Fibroblast of lung (primary cell): Measurements from ENCODE around the gene EPHB4.

Experiments used
- CTCF ChIP-seq, 2 donors: IDR thresholded peaks in 1 of 2; conservative IDR thresholded peaks in 1 of 2; 1 replicate in 1 of 2; 2 replicates in 1 of 2; pipeline ENCODE4 v1.5.1; 2011 to 2012; ENCODE audit warnings: low read length in 2 of 2, control low read depth in 1 of 2, inconsistent platforms in 1 of 2, low read depth in 1 of 2, mild to moderate bottlenecking in 1 of 2
- EZH2 ChIP-seq: IDR thresholded peaks from 2 replicates; pipeline ENCODE4 v1.5.1; 2012; ENCODE audit warnings: low read length, control low read depth, mild to moderate bottlenecking; ENCODE audit errors: missing control alignments

DNA sequence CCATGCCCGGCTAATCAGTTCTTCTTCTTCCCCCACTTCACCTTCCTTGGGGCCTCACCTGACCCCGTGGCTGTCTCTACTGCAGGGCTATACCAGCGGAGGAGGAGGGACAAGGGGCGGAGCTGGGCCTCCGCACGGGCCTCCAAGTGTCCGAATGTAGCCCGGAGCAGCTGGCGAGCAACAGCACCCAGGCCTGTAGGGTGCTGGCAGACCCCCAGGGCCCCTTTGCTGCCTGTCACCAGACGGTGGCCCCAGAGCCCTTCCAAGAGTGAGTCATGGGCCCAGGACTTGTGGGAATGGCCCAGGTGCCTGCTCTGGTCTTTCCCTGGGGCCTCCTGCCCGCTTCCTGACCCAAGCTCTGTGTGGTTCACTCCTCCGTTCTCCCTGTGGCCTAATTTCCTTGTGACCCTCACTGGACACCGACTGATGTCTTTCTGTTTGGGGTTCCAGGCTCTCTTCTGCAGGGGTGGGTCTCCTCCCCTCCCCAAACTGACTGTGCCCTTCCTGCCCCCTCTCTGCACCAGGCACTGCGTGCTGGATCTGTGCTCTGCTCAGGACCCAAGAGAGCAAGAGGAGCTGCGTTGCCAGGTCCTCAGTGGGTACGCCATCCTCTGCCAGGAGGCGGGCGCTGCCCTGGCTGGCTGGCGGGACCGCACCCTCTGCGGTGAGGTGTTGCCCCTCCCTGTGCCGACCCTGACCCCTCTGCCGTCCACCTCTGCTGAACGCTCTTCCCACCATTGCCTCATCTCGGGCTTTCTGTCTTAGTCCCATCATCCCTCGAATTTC, 35.2 kb downstream of the EPHB4 start:
- TF ChIP-seq CTCF (conservative IDR thresholded peaks at IDR 0.05 in 1 of 2, IDR thresholded peaks at IDR 0.05 in 1 of 2; ENCODE audit: low read depth in 1 of 2, low read length in 2 of 2) (no peak), EZH2 (no peak)
